GM18499 (cell line): ENCODE data around the gene ZNF155.

Experiments
- ATAC-seq: cut with Tn5 transposase; IDR thresholded peaks from one replicate; pipeline ENCODE4 v1.9.1; 2021; ENCODE audit warnings: moderate number of reproducible peaks; ENCODE audit not compliant: insufficient read depth, unreplicated experiment

The ZNF155 gene

GRCh38 chr19:44002566-44003460 is 18.8 kb downstream of the ZNF155 start, which contains the start of gene ZNF230:
ZNF230 (plus strand) TSS chr19:44002957; CDS start chr19:44007079, 4,122 bp downstream.
- peak; percentile 74 for ATAC-seq

- ATAC-seq: no peak
Observed at GRCh38 chr19:44003461-44004009, 19.5 kb downstream of the ZNF155 start.

GRCh38 chr19:44005973-44006372 is 22.0 kb downstream of the ZNF155 start:
- no peak for ATAC-seq

- no peak for ATAC-seq
Observed at GRCh38 chr19:44007473-44007872, 23.5 kb downstream of the ZNF155 start.

- no peak for ATAC-seq
Observed at GRCh38 chr19:44010468-44010867, 26.5 kb downstream of the ZNF155 start.

GRCh38 chr19:44019498-44019897 is 35.5 kb downstream of the ZNF155 start:
- no peak for ATAC-seq

GRCh38 chr19:44021221-44021620 is 37.2 kb downstream of the ZNF155 start:
- ATAC-seq: no peak

- no peak for ATAC-seq
Observed at GRCh38 chr19:44024900-44025216, 40.9 kb downstream of the ZNF155 start.

GRCh38 chr19:44025217-44025936 is 41.4 kb downstream of the ZNF155 start, which contains the start of gene ZNF222:
ZNF222 (plus strand) TSS chr19:44025379; CDS start chr19:44025437, 58 bp downstream.
- ATAC-seq: no peak

- no peak for ATAC-seq
Observed at GRCh38 chr19:44026622-44027021, 42.6 kb downstream of the ZNF155 start.

GRCh38 chr19:44032001-44032610 is 48.1 kb downstream of the ZNF155 start:
- no peak for ATAC-seq

GRCh38 chr19:44042147-44042546 is 58.2 kb downstream of the ZNF155 start:
- no peak for ATAC-seq
